GM18507 (cell line): ENCODE results near the gene LSS.
"Not testable (repeated sequence)": the region's sequence is repeated elsewhere in the genome, so short reads cannot be mapped to it uniquely, and the experiment has no call there.

Experiments used
- DNase-seq: peaks from one replicate; pipeline ENCODE4 v3.0.0; 2011; ENCODE audit warnings: low read depth; ENCODE audit not compliant: insufficient read length; ENCODE audit errors: extremely low spot score
- FAIRE-seq: peaks from 2 replicates; lab custom pipeline; 2011; peaks lifted over from hg19 to GRCh38; lab: Jason Lieb, UNC

The LSS gene

GRCh38 chr21:46247699-46248421 is 19.3 kb upstream of the LSS start:
- DNase-seq (no peak), FAIRE-seq (no peak)

GRCh38 chr21:46246345-46246744 is 17.8 kb upstream of the LSS start:
- no peak for FAIRE-seq
- no peak for DNase-seq

DNA sequence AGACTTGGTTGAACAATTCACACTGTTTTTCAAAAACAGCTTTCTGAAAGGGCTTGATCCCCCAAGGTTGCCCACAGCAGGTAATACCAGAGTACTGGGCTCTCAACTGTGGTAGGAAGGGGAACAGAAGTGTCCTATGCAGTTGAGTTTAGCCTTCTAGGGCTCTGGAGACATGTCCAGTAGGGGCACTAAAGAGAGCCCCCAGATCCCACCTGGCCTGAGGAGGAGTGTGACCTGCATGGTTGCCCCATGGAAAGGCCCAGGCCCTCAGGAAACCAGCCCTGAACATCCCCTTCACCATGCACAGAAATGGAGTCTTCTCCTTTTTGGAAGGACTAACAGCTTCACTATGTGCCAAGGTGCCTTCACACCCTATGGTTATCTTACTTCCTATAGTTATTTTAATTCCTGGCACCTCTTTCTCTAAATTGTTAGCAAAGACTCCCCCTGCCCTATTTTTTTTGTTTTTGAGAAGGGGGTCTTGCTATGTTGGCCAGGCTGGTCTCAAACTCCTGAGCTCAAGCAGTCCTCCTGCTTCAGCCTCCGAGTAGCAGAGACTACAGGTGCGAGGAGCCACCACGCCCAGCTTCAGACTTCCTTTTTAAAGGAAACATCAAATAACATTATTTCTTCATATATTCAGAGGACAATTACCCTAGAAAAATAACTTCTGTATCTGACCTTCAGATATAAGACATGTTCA is 16.8 kb upstream of the LSS start:
- DNase-seq (no peak), FAIRE-seq (no peak)

DNA sequence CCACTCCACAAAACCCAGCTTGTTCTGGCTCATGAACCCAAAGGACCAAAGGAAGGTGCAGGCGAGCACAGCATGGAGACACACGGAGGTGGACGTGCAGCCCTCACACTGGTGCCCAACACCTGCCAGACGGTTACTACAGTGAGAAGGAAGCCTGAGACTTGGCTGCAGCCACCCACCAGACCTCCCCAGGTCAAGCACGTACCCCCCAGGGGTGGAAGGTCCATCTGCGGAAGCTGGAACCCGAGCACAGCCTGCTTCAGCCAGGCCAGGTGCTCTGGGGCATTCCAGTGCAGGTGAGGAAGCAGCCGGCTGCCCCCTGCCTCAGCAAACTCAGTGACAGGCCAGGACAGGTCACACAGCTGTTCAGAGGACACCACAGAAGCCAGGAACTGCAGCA is 16.0 kb upstream of the LSS start:
- FAIRE-seq = no peak

GRCh38 chr21:46243960-46244361 is 15.4 kb upstream of the LSS start:
- FAIRE-seq = no peak
- no peak for DNase-seq

More for the DNA sequence above, 16.0 kb upstream of the LSS start:
- DNase-seq = no peak

DNA sequence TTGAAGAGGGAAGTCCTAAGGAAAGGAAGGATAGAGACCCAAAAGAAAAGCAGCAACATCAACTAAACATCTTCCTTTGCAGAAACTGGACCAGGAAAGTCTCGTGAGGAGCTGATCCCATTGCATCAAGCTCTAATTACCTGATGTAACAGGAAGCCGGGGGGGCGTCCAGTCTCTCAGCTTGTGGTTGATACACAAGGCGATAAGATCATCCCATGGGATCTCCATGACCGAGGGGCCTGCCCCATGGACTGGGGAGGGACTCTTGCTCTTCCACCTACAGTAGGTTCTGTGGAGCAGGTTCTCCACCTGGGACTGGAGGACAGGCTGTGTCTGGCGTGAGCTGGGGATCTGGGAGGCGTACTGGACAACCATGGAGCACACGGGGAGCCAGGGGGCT is 14.8 kb upstream of the LSS start:
- FAIRE-seq = no peak
- no peak for DNase-seq

- FAIRE-seq = not testable (repeated sequence)
Measured at GRCh38 chr21:46241577-46241976, 13.0 kb upstream of the LSS start.

GRCh38 chr21:46239817-46240325 is 11.3 kb upstream of the LSS start:
- DNase-seq (no peak), FAIRE-seq (no peak)

More at GRCh38 chr21:46241577-46241976, 13.0 kb upstream of the LSS start:
- DNase-seq = not testable (repeated sequence)

- FAIRE-seq (no peak), DNase-seq (no peak)
Measured at GRCh38 chr21:46237474-46237873, 8.9 kb upstream of the LSS start.

GRCh38 chr21:46234436-46234950 is 5.9 kb upstream of the LSS start:
- no peak for DNase-seq
- FAIRE-seq = no peak

DNA sequence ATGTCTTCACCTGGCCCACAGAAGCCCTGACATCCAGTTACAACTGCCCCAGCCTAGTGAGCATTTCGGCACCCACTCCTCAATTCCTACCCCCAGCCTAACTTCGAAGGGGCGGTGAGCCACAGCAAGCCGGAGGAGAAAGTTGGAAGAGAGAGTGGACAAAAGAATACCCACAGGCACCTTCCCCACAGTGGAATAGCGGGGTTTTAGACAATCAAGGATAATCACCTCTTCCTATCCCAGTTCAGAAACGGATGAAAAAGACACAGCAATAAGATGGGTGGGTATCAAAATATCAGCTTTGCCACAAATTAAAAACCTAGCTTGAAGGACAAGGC is 1.3 kb upstream of the LSS start:
- FAIRE-seq = no peak
- DNase-seq = no peak

GRCh38 chr21:46229133-46229922 is 754 bp upstream of the LSS start:
- FAIRE-seq = no peak
- peak; percentile 36 for DNase-seq

GRCh38 chr21:46227811-46228344 is 696 bp downstream of the LSS start:
- FAIRE-seq (no peak), DNase-seq (no peak)

- DNase-seq (no peak), FAIRE-seq (peak; percentile 24)
Measured at GRCh38 chr21:46226920-46227599, 1.5 kb downstream of the LSS start.

DNA sequence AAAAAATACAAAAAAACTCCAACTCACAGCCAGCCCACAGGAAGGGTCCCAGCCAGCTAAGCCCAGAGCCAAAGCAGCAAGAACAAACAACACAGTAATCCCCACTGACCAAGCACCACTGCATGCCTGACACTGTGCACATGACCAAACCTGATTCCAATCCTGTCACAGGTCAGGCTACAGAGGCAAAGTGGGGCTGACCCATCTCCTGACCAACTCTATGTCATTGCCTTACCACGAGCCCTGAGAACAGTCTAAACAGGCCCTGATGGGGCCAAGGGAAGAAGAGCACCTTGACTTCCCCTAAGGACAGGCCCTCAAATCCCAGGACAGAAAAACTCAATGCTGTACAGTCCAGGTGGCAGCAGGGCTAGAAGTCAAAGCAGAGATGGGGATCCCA is 2.4 kb downstream of the LSS start:
- FAIRE-seq = no peak
- no peak for DNase-seq

DNA sequence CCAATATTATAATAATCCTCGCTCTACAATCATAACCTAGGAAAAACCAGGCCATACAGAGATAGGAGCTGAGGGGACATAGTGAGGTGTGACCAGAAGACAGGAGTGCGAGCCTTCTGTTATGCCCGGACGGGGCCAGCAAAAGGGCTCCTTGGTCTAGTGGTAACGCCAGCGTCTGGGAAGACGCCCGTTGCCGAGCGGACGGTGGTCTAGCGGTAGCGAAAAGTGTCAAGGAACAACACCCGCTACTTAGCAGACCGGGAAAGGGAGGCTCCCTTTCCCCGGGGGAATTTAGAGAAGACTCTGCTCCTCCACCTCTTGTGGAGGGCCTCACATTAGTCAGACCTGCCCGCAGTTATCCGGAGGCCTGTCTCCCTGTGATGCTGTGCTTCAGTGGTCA is 4.9 kb downstream of the LSS start:
- not testable (repeated sequence) for DNase-seq, FAIRE-seq

GRCh38 chr21:46223217-46223616 is 5.4 kb downstream of the LSS start:
- FAIRE-seq = no peak
- no peak for DNase-seq

DNA sequence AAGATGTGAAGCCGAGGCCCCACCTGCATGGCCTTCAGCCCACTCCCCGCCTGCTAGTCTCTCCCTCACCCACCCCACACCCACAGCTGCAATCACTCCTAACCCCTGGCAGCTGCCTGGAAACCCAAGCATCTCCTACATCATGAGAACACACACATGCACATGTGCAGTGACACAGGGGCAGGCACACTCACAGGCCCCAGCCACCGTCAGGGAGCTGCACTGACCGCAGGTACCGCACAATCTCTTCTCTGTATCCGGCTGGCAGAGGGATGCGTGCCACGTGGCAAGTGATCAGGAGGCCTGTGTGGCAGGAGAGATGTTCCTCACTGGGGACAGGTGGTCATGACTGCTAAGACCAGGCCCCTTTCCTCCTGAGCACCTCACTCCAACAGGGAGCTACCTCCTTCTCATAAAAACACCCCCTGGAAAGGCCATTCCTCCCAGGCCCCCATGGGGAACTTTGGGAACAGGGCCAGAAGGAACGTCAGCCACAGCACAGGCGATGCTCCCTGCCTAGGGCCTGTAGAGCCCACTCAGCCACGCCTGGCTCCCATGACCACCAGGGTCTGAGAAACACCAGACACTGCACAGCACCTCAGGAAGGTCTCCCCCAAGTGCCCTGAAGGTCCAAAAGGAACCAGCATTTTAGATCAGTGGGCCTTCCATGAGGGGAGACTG is 6.0 kb downstream of the LSS start:
- no peak for DNase-seq
- FAIRE-seq = no peak
